Activated naive CD4-positive, alpha-beta T cell treated with anti-CD3 and anti-CD28 coated beads, Interleukin-2, amount 50 U/mL, for 72 hours (primary cell): ENCODE measurements around the gene TNPO1. TPM values are rescaled to one million over a fixed set of nuclear protein-coding genes. Genes with fewer than 3 reads are reported as not detected.
A peak's percentile ranks its signal among the peaks of the same experiment; 100 is the strongest.
"Not testable (repeated sequence)": the region's sequence is repeated elsewhere in the genome, so short reads cannot be mapped to it uniquely, and the experiment has no call there.

Experiments used
- ATAC-seq, 2 donors: fragments of 150-1000 bp; cut with Tn5 transposase; 2 replicates each; pipeline ENCODE4 v1.10.0; 2021; ENCODE audit warnings: mild to moderate bottlenecking in 2 of 2, moderate library complexity in 2 of 2
- DNase-seq, 2 donors: peaks; one replicate each; pipeline ENCODE4 v3.0.0; 2021 to 2022; ENCODE audit warnings: low spot score in 2 of 2
- H3K27ac Mint-ChIP-seq, 2 donors: one replicate each; pipeline ENCODE4 v1.8.0; 2022; ENCODE audit warnings: mild to moderate bottlenecking in 2 of 2, mixed read lengths in 2 of 2
- H3K36me3 Mint-ChIP-seq, 2 donors: one replicate each; pipeline ENCODE4 v1.8.0; 2022; ENCODE audit warnings: mixed read lengths in 2 of 2
- H3K9me3 Mint-ChIP-seq, 2 donors: one replicate each; pipeline ENCODE4 v1.8.0; 2022; ENCODE audit warnings: mixed read lengths in 2 of 2
- total RNA-seq, 2 donors: library from RNA; stranded (reverse); gene quantifications; one replicate each; pipeline ENCODE4 v1.2.3, GENCODE V29; 2022

Gene TNPO1
- 10 to 100 TPM; 87.4 to 93.0 TPM for total RNA-seq

DNA sequence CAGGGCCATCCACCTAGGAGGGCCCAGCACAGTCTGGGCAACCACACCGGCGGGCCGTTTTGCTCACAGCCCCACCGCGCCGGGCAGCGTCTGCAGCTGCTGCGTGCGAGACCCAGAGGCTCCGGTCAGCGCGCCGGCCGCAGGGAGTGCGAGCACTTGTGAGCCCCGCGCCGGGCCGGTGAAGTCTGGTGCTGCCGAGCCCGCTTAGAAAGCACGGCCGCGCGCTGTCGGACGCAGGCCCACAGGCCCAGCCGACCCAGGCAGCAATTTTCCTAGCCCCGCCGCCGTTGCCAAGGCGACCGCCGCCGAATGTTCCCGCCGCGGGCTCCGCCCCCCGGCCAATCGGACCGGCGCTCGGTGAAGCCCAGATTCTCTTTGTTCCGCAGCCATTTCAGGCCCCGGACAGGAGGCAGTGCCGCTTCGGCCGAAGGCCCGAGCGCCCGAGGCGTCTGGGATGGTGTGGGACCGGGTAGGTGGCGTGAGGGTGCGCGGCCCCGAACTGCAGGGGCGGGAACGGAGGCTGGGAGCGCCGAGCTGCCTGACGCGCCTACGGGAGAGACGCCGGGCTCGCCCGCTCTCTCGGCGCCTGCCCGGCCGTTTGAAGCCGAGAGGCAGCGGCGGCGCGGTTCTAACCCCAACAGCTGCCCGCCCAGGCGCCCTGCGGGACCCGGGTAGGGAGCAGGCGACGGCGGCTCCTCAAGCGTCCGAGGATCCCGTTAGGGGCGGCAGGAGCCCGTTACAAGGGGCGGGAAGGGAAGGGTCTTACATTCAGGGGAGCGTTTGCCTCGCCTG, at the start of gene TNPO1:
Gene TNPO1, plus strand, starts transcription at position 378 of the 792 bp plus-strand sequence. Its CDS starts 77 bp downstream, at position 455.
- ATAC-seq (peak; percentile 84 to 85), DNase-seq (peak; percentile 81 to 87)
- Mint-ChIP-seq H3K9me3 (no peaks in the 10 kb centered on the region), H3K27ac (peak within 1 kb of the TSS; percentile 87 to 94), H3K36me3 (peaks cover 4 to 5% of the 10 kb centered on the region in 2 donors)

DNA sequence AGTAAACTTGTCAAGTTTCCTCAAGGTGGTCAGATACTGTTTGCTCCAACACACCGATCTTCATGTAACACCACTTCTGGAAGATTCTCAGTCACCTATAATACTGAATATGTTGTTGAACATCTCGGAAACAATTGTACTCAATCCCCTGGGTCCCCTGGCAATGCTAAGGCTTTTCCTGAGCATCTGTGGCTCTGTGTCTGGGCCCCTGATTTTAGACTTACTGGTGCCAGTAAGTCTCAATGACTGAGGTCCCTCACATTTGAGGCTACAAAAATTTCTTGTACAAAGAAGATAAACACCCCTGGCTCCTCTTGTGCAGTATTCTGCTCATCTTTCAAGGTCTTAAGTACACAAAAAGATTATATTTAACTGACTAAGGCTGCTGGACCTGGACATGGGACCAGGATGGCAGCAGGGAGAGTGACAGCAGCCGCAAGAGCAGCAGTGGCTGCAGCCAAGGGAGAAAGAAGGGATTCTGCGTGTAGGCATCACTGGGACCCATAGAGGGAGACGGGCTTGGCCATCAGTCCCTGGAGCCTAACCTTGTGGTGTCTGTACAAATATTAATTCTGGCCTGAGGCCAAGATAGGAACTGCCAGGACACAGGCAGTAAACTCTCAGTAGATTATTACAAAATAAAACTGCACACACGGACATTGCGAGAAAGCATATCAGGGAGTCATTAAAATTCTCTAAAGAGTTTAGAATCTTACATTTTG, 49.0 kb upstream of the TNPO1 start:
- no peak for ATAC-seq
- DNase-seq: no peak
- Mint-ChIP-seq H3K27ac (no peak overlapping the region), H3K36me3 (no peaks in the 10 kb centered on the region), H3K9me3 (no peaks in the 10 kb centered on the region)

DNA sequence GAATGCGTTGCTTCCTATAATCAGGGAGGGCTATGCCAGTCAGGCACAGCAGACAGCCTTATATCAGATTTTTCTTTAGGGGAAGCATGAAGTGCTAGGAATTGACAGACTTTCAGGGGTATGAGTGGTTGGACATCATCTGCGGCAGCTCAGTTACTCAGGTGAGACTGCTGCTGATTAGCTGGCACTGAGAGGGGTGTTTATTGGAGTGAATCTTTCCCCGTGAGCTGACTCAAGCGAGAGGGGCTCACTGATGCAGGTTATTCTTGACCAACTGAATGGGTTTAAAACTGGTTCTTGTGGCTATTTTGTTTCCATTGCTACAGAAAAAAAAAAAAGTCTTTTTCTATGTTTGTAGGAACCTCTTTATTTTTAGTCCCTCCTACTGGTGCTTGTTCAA, 46.2 kb upstream of the TNPO1 start:
- H3K9me3 Mint-ChIP-seq: no peaks in the 10 kb centered on the region
- no peak overlapping the region for H3K27ac Mint-ChIP-seq
- peaks cover 0 to 1% of the 10 kb centered on the region in 2 donors for H3K36me3 Mint-ChIP-seq
- ATAC-seq (no peak), DNase-seq (no peak)

DNA sequence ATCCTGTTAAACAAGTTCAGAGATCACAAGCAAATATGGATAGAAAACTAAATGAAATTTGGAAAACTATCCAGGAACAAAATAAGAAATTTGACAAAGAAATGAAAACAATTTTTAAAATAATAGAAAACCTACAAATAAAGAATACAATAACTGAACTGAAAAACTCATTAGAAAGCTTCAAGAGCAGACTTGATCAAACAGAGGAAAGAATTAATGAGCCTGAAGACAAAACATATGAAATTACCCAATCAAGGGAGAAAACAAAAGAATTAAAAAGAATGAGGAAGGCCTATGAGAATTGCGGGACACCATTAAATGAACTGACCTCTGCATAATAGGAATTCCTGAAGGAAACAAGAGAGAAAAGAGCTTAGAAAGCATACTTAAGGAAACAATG, 39.8 kb upstream of the TNPO1 start:
- DNase-seq (no peak), ATAC-seq (no peak)
- Mint-ChIP-seq H3K36me3 (peaks cover 12 to 39% of the 10 kb centered on the region in 2 donors), H3K9me3 (peaks cover 22 to 30% of the 10 kb centered on the region in 2 donors), H3K27ac (no peak overlapping the region)

DNA sequence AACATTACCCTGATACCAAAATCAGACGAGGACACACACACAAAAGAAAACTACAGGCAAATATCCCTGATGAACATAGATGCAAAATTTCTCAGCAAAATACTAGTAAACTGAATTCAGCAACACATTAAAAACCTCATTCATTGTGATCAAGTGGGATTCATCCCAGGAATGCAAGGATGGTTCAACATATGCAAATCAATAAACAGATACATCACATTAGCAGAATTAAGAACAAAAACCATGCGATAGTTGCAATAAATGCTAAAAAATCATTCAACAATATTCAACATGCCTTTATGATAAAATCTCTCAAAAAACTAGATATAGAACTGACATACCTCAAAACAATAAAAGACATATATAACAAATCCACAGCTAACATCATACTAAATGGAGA, 36.9 kb upstream of the TNPO1 start:
- peaks cover 22 to 30% of the 10 kb centered on the region in 2 donors for H3K9me3 Mint-ChIP-seq
- ATAC-seq (no peak), DNase-seq (no peak)
- peaks cover 12 to 39% of the 10 kb centered on the region in 2 donors for H3K36me3 Mint-ChIP-seq
- H3K27ac Mint-ChIP-seq: no peak overlapping the region

DNA sequence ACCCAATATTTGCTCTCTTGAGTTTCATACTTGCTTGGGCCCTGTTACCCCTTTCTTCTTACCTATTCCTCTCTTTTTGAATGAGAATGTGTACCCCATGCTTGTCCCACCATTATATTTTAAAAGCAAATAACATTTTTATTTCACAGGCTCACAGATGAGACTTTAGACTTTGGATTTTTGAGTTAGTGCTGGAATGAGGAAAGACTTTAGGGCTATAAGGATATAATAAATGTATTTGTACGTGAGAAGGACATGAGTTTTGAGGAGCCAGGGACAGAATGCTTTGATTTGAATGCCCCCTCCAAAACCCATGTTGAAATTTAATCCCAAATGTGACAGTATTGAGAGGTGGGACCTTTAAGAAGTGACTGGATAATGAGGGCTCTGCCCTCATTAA, 33.1 kb upstream of the TNPO1 start:
- Mint-ChIP-seq H3K9me3 (peaks cover 0 to 10% of the 10 kb centered on the region in 2 donors), H3K36me3 (peaks cover 0 to 13% of the 10 kb centered on the region in 2 donors), H3K27ac (no peak overlapping the region)
- DNase-seq (no peak), ATAC-seq (no peak)

DNA sequence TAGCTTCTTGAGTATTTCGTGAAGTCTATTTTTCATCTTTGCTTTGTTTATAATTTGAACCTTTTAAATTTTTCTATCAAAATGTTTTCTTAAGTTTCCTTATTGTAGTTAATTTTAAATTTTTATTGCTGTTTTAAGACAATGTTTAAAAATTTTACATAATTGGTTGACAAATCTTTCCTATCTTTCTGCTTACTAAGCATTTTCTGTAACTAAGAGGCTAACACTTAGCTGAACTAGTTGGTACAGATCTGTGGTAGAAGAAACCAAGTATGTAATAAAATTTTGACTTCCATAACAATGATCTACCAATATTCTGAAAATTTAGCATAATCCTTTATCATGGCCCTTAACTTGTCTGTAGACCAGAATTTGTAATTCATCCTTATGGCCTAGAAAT, 32.3 kb upstream of the TNPO1 start:
- no peak overlapping the region for H3K27ac Mint-ChIP-seq
- ATAC-seq: no peak
- H3K9me3 Mint-ChIP-seq: peaks cover 0 to 4% of the 10 kb centered on the region in 2 donors
- H3K36me3 Mint-ChIP-seq: peaks cover 0 to 5% of the 10 kb centered on the region in 2 donors
- no peak for DNase-seq

DNA sequence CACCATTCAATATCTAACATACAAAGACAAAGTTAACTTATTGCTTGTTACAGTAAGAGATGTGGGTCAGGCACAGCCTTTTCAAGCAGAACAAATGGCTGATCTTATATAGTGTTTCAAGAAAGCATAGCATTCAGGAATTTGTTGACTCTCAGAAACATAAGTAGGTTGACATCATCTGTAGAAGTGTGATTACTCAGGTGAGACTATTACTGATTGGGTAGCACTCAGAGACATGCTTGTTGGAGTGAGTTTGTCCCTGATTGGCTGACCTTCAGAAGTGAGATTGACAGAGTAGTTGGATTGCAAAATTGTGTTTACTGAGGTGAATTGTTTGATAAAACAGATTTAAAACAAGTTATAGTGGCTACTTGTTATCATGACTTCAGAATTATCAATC, 30.7 kb upstream of the TNPO1 start:
- no peaks in the 10 kb centered on the region for H3K36me3 Mint-ChIP-seq
- no peaks in the 10 kb centered on the region for H3K9me3 Mint-ChIP-seq
- no peak for DNase-seq
- ATAC-seq: no peak
- no peak overlapping the region for H3K27ac Mint-ChIP-seq

DNA sequence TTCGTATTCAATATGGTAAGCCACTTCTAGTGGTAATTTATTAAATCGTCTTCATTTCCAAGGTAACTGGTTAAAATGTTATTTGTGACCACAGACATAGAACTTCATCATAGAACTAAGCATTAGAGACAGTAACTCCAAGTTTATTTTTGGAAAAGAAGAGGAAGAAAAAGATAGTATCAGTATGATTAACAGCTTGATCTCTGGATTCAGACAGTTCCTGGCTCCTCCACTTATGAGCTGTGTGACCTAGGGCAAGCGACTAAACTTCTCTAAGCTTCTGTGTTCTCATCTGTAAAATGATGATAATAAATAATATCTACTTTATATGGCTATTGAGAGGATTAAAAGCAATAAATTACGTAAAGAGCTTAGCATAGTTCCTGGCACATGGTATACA, 29.8 kb upstream of the TNPO1 start:
- no peaks in the 10 kb centered on the region for H3K9me3 Mint-ChIP-seq
- no peak for ATAC-seq
- no peak for DNase-seq
- H3K27ac Mint-ChIP-seq: no peak overlapping the region
- no peaks in the 10 kb centered on the region for H3K36me3 Mint-ChIP-seq

DNA sequence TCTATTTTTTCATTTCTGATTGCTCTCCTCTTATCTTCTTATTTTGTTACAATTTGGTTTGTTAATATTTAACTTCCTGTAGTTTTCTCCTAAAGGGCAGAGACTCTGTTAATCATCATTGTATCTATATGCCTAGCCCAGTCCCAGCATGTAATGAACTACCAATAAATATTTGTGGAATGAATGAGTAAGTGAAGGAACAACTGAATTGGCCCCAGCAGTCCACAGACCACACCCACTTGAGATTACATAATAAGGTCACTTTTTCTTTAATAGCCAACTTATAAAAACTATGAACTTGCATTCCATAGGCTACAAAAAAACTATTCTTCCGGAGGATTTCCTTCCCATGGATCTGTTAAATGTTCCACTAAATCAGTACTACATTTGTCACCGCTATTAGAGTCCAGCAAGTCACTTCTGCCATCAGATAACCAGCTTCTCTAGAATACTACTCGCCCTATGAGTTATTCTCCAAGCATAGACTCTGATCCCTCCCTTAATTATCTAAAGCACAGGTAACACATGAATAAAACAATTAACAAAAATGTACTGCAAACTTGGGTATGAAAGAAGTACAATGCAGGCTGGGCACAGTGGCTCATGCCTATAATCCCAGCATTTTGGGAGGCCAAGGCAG, 27.5 kb upstream of the TNPO1 start:
- H3K36me3 Mint-ChIP-seq: no peaks in the 10 kb centered on the region
- H3K27ac Mint-ChIP-seq: no peak overlapping the region
- H3K9me3 Mint-ChIP-seq: no peaks in the 10 kb centered on the region
- DNase-seq: no peak
- no peak for ATAC-seq

DNA sequence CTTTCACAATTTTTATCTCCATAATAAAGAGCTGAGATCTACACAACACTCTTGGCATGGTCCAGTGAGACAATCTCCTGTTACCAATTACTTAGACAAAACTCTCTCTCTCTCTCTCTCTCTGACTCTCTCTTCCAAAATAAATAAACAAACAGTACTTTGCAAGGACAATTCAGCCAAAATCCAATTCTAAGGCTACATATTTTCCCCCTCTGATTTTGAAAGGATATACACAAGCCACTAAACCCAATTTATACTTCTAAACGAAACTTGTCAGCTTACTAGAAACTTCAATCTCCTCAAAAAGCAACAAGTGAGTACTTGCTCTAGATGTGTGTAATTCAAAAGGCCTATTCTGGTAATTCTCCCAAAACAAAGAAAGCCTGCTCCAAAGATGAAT, 26.3 kb upstream of the TNPO1 start:
- Mint-ChIP-seq H3K9me3 (no peaks in the 10 kb centered on the region), H3K36me3 (no peaks in the 10 kb centered on the region), H3K27ac (no peak overlapping the region)
- DNase-seq (no peak), ATAC-seq (no peak)

DNA sequence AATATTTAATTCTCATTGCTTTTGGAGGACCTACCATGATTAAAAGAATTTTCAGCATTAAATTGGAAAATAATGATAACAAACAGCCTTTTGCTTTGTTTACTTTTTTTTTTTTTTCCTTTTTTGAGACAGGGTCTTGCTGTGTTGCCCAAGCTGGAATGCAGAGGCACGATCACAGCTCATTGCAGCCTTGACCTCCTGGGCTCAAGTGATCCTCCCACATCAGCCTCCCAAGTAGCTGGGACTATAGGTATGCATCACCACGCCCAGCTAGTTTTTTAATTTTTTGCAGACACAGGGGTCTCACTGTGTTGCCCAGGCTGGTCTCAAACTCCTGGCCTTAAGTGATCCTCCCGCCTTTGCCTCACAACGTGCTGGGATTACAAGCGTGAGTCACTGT, 23.8 kb upstream of the TNPO1 start:
- not testable (repeated sequence) for H3K36me3 Mint-ChIP-seq, ATAC-seq, H3K9me3 Mint-ChIP-seq, DNase-seq, H3K27ac Mint-ChIP-seq

DNA sequence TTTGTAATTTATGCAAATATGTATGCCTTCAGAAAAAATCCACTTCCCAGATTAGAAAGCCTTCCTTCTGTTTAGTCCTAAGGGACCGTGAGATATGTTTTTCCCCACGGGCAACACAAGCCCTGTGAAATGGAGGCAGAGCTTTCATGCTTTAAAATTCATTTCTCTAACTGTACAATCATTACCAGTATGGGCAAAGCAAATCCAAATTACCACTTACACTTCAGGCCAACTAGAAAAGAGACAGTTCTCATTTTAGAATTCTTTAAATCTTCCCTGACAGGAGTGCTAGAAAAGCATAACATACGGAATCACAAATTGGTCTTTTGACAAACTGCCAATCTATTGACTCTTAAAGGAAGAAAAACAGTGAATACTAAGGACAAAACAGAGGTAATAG, 20.5 kb upstream of the TNPO1 start:
- H3K27ac Mint-ChIP-seq: no peak overlapping the region
- H3K36me3 Mint-ChIP-seq: no peaks in the 10 kb centered on the region
- no peaks in the 10 kb centered on the region for H3K9me3 Mint-ChIP-seq
- DNase-seq: no peak
- ATAC-seq: no peak

DNA sequence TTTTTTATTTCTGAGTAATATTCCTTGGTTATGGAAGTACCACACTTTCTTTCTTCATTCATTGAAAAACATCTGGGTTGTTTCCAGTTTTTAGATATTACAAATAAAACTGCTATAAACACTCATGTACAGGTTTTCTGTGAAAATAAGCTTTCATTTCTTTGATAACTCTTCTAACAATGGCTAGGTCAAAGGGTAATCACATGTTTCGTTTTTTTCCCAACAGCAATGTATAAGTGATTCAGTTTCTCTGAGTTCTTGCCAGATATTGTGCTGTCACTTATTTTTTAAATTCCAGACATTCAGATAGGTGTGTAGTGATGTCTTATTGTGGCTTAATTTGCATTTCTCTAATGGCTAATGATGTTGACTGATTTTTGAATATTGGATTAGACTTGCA, 16.7 kb upstream of the TNPO1 start:
- no peaks in the 10 kb centered on the region for H3K36me3 Mint-ChIP-seq
- no peak for ATAC-seq
- no peak for DNase-seq

DNA sequence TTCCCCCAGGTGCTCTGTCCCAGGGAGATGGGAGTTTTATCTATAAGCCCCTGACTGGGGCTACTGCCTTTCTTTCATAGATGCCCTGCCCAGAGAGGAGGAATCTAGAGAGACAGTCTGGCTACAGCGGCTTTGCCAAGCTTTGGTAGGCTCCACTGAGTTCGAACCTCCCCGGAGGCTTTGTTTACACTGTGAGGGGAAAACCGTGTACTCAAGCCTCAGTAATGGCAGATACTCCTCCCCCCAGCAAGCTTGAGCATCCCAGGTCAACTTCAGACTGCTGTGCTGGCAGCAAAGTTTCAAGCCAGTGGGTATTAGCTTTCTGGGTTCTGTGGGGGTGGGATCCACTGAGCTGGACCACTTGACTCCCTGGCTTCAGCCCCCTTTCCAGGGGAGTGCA, 7.8 kb upstream of the TNPO1 start:
- H3K27ac Mint-ChIP-seq, ATAC-seq, DNase-seq: not testable (repeated sequence)
- peaks cover 17 to 19% of the 10 kb centered on the region in 2 donors for H3K9me3 Mint-ChIP-seq
- peaks cover 8 to 28% of the 10 kb centered on the region in 2 donors for H3K36me3 Mint-ChIP-seq

More for the DNA sequence above, 16.7 kb upstream of the TNPO1 start:
- Mint-ChIP-seq H3K27ac (no peak overlapping the region), H3K9me3 (peaks cover 0 to under 1% of the 10 kb centered on the region in 2 donors)

DNA sequence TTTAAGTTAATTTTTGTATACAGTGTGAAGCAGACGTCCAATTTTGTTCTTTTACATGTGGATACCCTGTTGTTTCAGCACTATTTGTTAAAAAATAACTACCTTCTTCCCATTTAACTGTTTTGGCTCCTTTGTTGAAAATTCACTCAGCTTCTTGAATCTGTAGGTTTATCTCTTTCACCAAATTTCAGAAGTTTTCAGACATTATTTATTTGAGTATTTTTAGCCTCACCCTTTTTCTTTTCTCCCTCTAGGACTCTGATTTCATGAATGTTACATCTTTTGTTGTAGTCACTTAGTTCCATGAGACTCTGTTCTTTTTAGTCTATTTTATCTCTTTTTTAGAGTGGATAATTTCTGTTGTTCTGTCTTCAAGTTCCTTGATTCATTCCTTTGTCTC, 4.6 kb upstream of the TNPO1 start:
- ATAC-seq: no peak
- no peak for DNase-seq
- Mint-ChIP-seq H3K36me3 (peaks cover 0 to 11% of the 10 kb centered on the region in 2 donors), H3K9me3 (peaks cover 0 to 5% of the 10 kb centered on the region in 2 donors), H3K27ac (no peak overlapping the region)

DNA sequence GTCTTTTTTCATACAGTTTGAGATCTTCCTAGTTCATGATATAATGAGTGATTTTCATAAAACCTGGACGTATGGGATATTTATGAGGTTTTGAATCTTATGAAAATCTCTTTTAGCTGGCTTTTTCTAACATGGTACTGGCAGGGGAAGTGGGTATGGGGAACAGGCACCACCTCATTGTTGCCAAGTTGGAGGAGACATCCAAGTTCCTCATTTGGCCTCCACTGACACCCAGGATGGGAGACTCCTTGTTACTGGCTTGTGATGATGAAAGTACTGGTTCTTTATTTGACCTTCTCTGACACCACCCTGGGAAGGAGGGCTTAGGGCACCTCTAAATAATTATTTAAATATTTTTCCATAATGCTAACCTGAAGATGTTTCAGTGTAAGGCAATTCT, 4.0 kb upstream of the TNPO1 start:
- no peak for DNase-seq

More for the DNA sequence above, 4.0 kb upstream of the TNPO1 start:
- no peak for ATAC-seq
- Mint-ChIP-seq H3K27ac (no peak overlapping the region), H3K36me3 (peaks cover 4 to 13% of the 10 kb centered on the region in 2 donors), H3K9me3 (peaks cover 0 to 4% of the 10 kb centered on the region in 2 donors)
